Spleen (tissue), 11 donors: ENCODE measurements around the gene IQCE. TPM values are rescaled to one million over a fixed set of nuclear protein-coding genes. Genes with fewer than 3 reads are reported as not detected.

Experiments used
- DNase-seq: peaks from one replicate; pipeline ENCODE4 v3.0.0-alpha.2; 2020
- H3K27ac ChIP-seq, 8 donors: fragments of 200-600 bp; sonication (generic) in 7 of 8; 1 replicate in 4 of 8; 2 replicates in 4 of 8; pipeline versions ENCODE4 v1.5.0 to v1.8.0; 2016 to 2021; ENCODE audit warnings: inconsistent platforms in 4 of 8, mild to moderate bottlenecking in 4 of 8, moderate library complexity in 1 of 8
- H3K27me3 ChIP-seq, 7 donors: fragments of 200-600 bp; sonication (generic) in 6 of 7; replicated peaks in 1 of 7; 1 replicate in 4 of 7; 2 replicates in 3 of 7; pipeline versions ENCODE4 v1.5.0 to v1.8.0; 2016 to 2021; ENCODE audit warnings: inconsistent platforms in 3 of 7, mild to moderate bottlenecking in 1 of 7
- H3K36me3 ChIP-seq, 6 donors: fragments of 200-600 bp; sonication (generic) in 5 of 6; 1 replicate in 4 of 6; 2 replicates in 2 of 6; pipeline versions ENCODE4 v1.5.0 to v1.8.0; 2016 to 2021; ENCODE audit warnings: inconsistent platforms in 2 of 6
- H3K4me1 ChIP-seq, 6 donors: fragments of 200-600 bp; sonication (generic) in 5 of 6; 1 replicate in 3 of 6; 2 replicates in 3 of 6; pipeline versions ENCODE4 v1.5.0 to v1.8.0; 2016 to 2021; ENCODE audit warnings: inconsistent platforms in 3 of 6
- H3K4me3 ChIP-seq, 8 donors: fragments of 200-600 bp; sonication (generic) in 7 of 8; 1 replicate in 4 of 8; 2 replicates in 4 of 8; pipeline versions ENCODE4 v1.5.0 to v1.8.0; 2016 to 2021; ENCODE audit warnings: inconsistent platforms in 4 of 8, mild to moderate bottlenecking in 4 of 8, moderate library complexity in 2 of 8
- H3K9me3 ChIP-seq, 8 donors: fragments of 200-600 bp; sonication (generic) in 7 of 8; 1 replicate in 4 of 8; 2 replicates in 4 of 8; pipeline versions ENCODE4 v1.5.0 to v1.8.0; 2016 to 2021; ENCODE audit warnings: inconsistent platforms in 4 of 8
- CTCF ChIP-seq, 11 experiments: fragments of 200-600 bp in 7 of 11; fragments of 450-650 bp in 4 of 11; sonication (generic) in 4 of 11; IDR thresholded peaks in 8 of 11; conservative IDR thresholded peaks in 3 of 11; 1 replicate in 7 of 11; 2 replicates in 4 of 11; pipeline versions ENCODE4 v1.4.0 to v1.8.0; 2016 to 2021; ENCODE audit warnings: antibody characterized with exemption in 11 of 11, inconsistent platforms in 4 of 11, mild to moderate bottlenecking in 1 of 11
- POLR2A ChIP-seq, 3 donors: fragments of 450-650 bp; IDR thresholded peaks; one replicate each; pipeline ENCODE4 v1.5.1; 2017; ENCODE audit warnings: antibody characterized with exemption in 3 of 3, mild to moderate bottlenecking in 1 of 3
- POLR2AphosphoS5 ChIP-seq, 3 donors: sonication (generic); formaldehyde crosslinking; IDR thresholded peaks; one replicate each; pipeline ENCODE4 v1.5.1; 2017; ENCODE audit warnings: antibody characterized with exemption in 3 of 3
- WGBS, 5 donors: extraction: QIAGEN DNeasy Blood & Tissue Kit in 3 of 5; methylation state at CpG; one replicate each; pipeline versions ENCODE4 v1.1.5 to v1.1.7; 2013 to 2018; 5-methylcytosine and 5-hydroxymethylcytosine counted together
- intact Hi-C: fragments of 100-400 bp; cut with DNase I; formaldehyde crosslinking; loops from one replicate; pipeline ENCODE4 v1.15.0; 2023; ENCODE audit warnings: low total_unique reads
- polyA plus RNA-seq, 3 donors: library from polyadenylated mRNA; stranded (reverse); fragments of 200-250 nt; gene quantifications; one replicate each; pipeline ENCODE4 v1.2.1, GENCODE V29; 2013
- total RNA-seq, 7 donors: library from RNA; depleted of rRNA in 3 of 7; stranded (reverse); fragments of >200 nt in 3 of 7; fragmentation: NEBNext Ultra II Directional in 4 of 7; extraction: Animal tissue kit (Norgen Biotek cat#: 25700) in 4 of 7; gene quantifications; one replicate each; pipeline versions ENCODE4 v1.1.0 to v1.2.1, GENCODE V29; 2016 to 2021
- donor health status: healthy with polysubstance abuse.
- donor health status: DM: no; HTN: no; CAD: no; lungs with moderate emphysema.
- donor health status: DM: no; HTN: no; CAD: no.
- donor health status: Bipolar disorder and iron deficiency.
- donor health status: healthy.
- donor health status: DM: no; HTN: no; CAD: no.
- donor health status: DM: yes; HTN: yes; CAD: no.

Gene IQCE
- total and polyA plus RNA-seq, 10 donors: 1.2 to 17.1 (median 11.4) TPM

DNA sequence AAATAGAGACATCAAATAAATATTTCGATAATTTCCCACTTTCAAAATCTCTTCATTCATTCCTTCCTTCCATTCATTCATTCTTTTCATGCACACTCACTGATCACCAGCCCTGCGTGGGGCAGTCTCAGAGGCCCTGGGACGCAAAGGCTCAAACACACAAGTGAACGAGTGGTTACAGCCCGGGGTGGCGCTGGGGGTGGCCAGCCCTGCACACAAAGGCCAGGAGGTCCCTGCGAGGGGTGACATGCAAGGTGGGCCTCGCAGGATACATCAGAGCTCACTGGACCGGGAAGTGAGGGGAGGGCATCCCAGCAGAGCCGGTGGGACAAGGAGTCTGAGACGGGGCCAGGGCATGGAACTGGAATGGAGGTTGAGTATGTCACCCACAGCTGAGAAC, 43.1 kb downstream of the IQCE start:
- Histone ChIP-seq H3K4me3 (no peak overlapping the region), H3K27ac (no peak overlapping the region), H3K4me1 (peaks cover 0 to 41% (median 13%) of the 10 kb centered on the region in 6 donors), H3K36me3 (peaks cover 0 to 64% (median 15%) of the 10 kb centered on the region in 6 donors), H3K27me3 (no peaks in the 10 kb centered on the region), H3K9me3 (no peaks in the 10 kb centered on the region)
- WGBS, 5 donors: 90 to 93% (median 92%) methylated on average over 11 of the region's 11 CpGs
- DNase-seq: no peak
- intact Hi-C loops: no loop called here
- no peak for TF ChIP-seq POLR2AphosphoS5 (IDR thresholded peaks at IDR 0.05)
- TF ChIP-seq POLR2A (IDR thresholded peaks at IDR 0.05): no peak
- no peak for TF ChIP-seq CTCF (IDR thresholded peaks at IDR 0.05 in 8 of 11, conservative IDR thresholded peaks at IDR 0.05 in 3 of 11)

DNA sequence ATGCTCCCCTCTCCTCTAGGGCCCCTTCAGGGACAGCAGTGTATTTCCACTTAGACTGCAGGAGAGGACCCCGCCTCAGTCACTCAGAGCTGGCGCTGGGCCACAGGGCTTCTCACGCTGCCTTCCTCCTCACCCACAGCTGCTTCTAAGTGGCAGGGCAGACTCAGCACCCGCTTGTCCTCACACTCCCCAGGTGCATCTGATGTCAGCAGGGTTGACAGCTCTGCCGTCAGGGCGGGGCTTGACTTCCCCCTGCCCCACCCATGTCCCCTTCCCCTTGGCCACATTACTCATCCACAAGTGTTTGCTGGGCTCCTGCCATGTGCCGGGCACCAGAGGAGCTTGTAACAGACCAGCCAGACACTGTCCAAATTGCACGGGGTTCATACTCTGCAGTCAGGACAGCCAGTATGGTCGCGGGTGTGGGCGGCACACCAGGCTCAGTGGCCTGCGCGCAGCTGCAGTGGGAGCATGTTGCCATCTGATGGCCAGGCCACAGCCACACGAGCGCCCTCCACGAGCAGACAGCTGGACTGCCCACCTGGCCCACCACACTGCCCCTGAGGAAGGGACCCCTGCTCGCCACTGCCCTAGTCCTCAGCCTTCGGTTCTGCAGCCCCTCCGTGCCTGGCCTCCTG, 43.7 kb downstream of the IQCE start:
- no peaks in the 10 kb centered on the region for H3K27me3 ChIP-seq
- TF ChIP-seq POLR2A (IDR thresholded peaks at IDR 0.05) (no peak), POLR2AphosphoS5 (IDR thresholded peaks at IDR 0.05) (no peak), CTCF (IDR thresholded peaks at IDR 0.05 in 8 of 11, conservative IDR thresholded peaks at IDR 0.05 in 3 of 11) (no peak)
- H3K4me3 ChIP-seq: no peak overlapping the region
- no peak for DNase-seq
- H3K27ac ChIP-seq: no peak overlapping the region
- H3K4me1 ChIP-seq: peaks cover 0 to 47% (median 18%) of the 10 kb centered on the region in 6 donors
- 66 to 78% (median 73%) methylated on average over 11 to 19 of the region's 19 CpGs for WGBS, 5 donors
- H3K9me3 ChIP-seq: no peaks in the 10 kb centered on the region
- intact Hi-C loops: no loop called here
- peaks cover 0 to 58% (median 12%) of the 10 kb centered on the region in 6 donors for H3K36me3 ChIP-seq

GRCh38 chr7:2603044-2603965, 44.5 kb downstream of the IQCE start:
- peaks cover 4 to 51% (median 25%) of the 10 kb centered on the region in 6 donors for H3K4me1 ChIP-seq
- H3K27me3 ChIP-seq: no peaks in the 10 kb centered on the region
- WGBS, 5 donors: 91 to 95% (median 93%) methylated on average over 26 to 35 of the region's 35 CpGs
- H3K9me3 ChIP-seq: no peaks in the 10 kb centered on the region
- H3K27ac ChIP-seq: no peak overlapping the region
- no peak for TF ChIP-seq CTCF (IDR thresholded peaks at IDR 0.05 in 8 of 11, conservative IDR thresholded peaks at IDR 0.05 in 3 of 11)
- no peak for TF ChIP-seq POLR2A (IDR thresholded peaks at IDR 0.05)
- TF ChIP-seq POLR2AphosphoS5 (IDR thresholded peaks at IDR 0.05): no peak
- peaks cover 0 to 50% (median 8%) of the 10 kb centered on the region in 6 donors for H3K36me3 ChIP-seq
- no peak overlapping the region for H3K4me3 ChIP-seq
- no peak for DNase-seq
- intact Hi-C loops: no loop called here
